NCI-H748 (cell line): ENCODE results near the gene SEPTIN11.
A peak's percentile ranks its signal among the peaks of the same experiment; 100 is the strongest.

Experiments used
- DNase-seq: peaks from one replicate; lab custom pipeline; 2025; ENCODE audit not compliant: unreplicated experiment; lab: John Stamatoyannopoulos, UW

SEPTIN11 gene

GRCh38 chr4:76979236-76979635 is 29.7 kb downstream of the SEPTIN11 start:
- no peak for DNase-seq

- no peak for DNase-seq
Measured at GRCh38 chr4:76980261-76980660, 30.7 kb downstream of the SEPTIN11 start.

DNA sequence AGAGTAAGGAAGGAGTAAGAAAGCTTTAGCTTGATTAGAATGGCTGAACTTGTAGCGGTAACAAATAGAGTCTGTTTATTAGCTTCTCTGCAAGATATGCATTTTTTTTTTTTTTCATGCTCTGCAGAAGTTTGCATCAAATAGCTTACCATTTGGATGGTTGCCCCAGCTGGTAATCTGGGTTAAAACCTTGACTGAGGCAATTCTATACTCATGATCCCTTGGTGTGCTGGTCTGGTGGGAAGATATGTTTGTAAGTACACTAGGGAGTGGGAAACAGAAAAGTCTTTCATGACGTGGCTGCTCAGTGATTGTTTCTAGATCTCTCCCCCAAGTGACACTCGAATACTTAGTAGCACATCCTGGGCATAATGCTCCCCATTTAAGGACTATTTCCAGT is 32.1 kb downstream of the SEPTIN11 start:
- DNase-seq = no peak

- DNase-seq = no peak
Measured at GRCh38 chr4:76982638-76983584, 33.4 kb downstream of the SEPTIN11 start.

DNA sequence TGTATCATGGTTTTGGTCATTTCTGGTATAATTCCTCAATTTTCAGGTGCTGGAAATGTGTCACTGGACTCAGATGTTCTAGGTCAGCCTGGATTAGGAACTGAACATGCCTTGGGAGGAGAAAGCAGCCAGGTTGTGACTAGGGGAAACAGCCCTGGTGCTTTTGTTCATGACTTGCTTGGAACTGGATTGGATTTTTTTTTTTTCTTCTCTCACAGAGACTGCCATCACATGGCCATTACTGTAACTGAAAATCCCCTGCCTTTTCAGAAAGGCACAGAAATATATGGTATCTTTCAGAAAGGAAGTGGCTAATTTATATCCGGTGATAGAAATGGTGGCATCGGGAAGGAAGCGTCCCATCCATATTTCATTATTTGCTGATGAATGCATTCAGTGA is 34.6 kb downstream of the SEPTIN11 start:
- DNase-seq = no peak

GRCh38 chr4:76984788-76985211 is 35.2 kb downstream of the SEPTIN11 start:
- DNase-seq = no peak

DNA sequence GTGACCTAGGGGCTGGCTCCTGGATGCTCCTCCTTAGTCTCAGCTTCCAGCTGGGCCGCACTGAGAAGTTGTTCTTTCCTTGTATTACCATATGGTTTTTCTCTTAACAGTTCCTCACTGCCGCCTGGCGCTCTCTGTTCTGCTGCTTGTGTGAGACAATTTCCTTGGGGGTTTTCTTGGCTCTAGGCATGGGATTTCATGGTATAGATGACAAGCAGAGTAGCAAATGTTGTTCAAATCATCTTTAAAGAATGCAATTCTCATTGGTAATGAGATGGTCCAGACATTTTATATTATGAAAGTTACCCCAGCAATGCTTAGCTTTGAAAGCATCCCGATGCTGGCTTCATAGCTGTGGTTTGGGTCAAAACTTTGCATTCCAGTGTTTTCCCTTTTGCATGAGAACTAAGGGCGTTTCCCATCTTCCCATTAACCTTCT is 37.6 kb downstream of the SEPTIN11 start:
- DNase-seq = no peak

DNA sequence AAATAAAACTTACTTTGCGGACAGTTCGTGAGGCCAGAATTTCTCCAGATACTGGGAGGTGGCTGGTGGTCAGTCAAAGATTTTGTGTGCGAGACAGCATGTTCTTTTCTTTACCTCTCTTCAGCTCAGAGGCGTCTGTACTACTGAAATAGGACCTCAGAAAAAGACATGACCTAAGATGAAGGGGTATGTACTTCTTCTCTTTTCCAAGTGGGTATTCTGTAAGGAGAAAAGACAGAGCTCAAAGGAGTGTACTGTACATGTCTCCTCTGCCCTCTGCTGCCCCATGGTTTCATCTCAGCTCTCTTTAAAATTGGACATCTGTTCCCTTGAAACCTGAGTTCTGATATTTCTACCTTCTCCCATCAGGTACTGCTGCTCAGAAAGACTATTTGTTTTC is 38.1 kb downstream of the SEPTIN11 start:
- DNase-seq = no peak

DNA sequence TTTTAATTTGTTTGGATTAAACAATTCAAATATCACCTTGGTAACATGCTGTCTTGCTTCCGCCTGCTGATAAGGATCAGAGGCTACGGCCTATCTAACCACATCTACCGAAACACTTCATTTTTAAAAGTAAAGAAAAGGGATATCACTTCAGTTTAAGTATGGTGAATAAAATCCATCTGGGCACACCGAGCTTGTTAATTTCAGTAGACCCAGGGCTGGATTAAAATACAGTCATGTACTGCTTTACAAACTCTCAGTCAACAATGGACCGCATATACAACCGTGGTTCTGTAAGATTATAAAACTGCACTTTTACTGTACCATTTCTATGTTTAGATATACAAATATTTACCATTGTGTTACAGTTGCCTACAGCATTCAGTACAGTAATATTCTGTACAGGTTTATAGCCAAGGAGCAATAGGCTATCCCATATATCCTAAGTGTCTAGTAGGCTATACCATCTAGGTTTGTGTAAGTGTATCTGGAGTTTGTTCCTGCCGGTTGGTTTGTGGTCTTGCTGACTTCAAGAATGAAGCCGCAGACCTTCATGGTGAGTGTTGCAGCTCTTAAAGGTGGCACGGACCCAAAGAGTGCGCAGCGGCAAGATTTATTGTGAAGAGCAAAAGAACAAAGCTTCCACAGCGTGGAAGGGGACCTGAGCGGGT is 40.0 kb downstream of the SEPTIN11 start:
- DNase-seq = no peak

DNA sequence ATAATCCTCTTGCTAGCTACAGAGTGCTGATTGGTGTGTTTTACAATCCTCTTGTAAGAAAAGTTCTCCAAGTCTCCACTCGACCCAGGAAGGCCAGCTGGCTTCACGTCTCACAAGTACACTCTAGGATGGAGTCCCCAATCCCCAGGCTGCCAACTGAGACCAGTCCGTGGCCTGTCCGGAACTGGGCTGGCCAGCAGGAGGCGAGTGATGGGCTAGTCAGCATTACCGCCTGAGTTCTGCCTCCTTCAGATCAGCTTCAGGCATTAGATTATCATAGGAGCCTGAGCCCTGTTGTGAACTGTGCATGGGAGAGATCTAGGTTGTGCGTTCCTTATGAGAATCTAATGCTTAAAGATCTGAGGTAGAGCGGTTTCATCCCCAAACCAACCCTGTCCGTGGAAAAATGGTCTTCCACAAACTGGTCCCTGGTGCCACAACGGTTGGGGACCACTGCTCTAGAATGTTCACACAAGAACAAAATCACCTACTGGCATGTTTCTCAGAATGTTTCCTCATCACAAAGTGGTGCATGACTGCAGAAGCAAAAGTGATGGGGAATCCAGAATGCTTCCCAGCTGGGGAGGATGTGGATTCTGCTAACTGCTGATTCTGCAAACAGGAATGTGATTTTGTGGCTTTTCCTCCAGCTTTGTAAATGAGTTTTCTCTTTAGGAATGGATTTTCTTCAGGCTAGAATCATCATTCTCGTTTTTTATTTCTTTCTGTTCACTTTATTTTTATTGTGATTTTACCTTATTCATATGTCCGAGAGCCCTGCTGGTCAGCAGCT is 40.9 kb downstream of the SEPTIN11 start:
- DNase-seq = no peak

DNA sequence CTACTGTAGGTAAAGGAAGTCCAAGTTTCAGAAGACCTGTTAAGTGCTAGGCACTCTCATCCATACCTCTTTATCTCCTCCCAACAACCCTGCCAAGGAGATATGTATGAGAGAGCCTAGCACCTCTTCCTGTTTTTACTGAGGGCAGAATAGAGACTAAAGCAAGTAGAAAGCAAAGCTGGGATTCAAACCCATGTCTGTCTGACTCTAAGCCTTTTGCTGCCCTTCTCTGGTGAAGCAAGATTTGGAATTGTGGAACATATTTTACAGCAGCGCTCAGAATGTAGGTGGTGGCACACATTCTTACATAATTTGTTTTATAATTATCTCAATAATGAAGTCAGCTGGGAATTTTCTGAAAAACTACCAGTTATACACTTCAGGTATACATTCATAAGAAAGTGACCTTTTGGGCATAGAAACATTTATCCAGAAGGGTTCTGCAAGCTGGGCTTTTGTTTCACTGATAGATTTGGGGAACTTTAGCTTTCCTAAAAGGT is 41.7 kb downstream of the SEPTIN11 start:
- DNase-seq = no peak

DNA sequence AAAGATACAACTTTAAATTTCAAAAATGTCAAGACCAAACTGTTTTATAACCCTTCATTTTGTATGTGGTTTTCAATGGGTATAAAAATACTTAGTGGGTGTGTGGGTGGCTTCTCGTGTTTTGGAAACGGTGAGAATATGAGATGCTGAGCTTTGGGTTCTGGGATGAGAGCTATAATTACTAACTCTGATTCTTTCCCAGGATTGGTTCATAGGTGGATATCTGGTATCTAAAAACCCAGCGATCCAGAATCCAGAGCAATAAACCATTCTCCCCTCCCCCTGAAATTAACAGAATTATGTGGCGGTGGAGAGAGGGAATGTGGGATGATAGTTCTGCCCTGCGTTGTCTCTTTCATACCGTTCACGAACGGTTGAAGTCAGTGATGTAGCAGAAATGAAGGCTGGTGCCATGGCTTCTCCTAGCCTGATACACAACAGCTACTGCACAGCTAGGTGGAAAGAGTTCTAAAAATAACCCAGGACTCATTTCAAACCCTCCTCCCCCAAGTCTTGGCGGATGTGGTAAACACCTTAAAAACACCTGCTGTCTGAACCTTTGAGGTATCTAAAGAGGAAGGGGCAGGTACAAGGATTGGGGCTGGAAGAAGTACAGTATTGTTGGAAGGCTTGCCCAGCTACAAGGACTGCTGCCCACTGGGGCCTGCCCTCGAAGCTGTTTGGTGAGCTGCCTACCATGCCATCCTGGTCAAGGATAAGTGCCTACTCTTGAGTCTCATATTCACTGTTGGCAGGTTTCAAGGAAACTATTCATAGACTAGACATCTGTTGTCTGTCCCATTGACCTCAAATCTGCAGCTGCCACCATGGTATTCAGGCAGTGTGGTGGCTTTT is 44.5 kb downstream of the SEPTIN11 start:
- DNase-seq = peak; percentile 13

DNA sequence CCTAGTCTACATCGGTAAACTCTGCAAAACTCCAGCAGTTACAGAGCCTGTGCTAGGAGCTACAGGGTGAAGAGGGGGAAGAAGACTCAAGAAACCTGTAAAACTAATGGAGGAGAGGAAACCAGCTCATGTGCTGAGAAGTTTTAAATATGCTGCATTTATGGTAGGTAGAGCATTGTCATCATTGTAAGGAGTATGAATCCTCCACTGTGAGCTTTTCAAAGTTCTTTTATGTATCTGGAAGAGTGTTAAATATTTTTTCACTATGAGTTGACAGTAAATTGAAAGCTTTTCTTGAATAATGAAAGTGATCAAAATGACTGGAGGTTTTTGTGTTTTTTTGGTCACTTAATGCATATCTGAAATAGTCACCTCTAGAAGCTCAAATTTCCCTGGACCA is 46.2 kb downstream of the SEPTIN11 start:
- no peak for DNase-seq

- DNase-seq = no peak
Measured at GRCh38 chr4:76996445-76996844, 46.9 kb downstream of the SEPTIN11 start.

GRCh38 chr4:76997077-76997476 is 47.5 kb downstream of the SEPTIN11 start:
- no peak for DNase-seq

DNA sequence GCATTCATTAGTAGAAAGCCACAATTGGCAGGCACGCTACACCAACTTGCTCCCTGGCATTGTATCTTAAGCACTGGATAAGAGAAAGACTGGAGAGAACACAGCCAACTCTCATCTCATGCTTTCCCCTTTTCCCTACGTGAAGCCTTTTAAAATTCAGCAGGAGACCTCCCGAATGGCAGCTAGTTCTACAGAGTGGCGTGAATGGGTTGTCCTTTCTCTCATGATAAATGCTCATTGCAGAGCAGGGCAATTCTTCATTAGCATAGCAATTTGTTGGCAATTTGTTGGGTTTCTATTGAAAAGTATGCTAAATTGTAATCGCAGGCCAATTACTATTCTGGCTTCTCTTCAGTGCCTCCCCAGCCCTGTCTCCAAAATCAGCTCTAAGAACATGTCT is 48.0 kb downstream of the SEPTIN11 start:
- no peak for DNase-seq

- no peak for DNase-seq
Measured at GRCh38 chr4:76998251-76998901, 48.8 kb downstream of the SEPTIN11 start.
